HG03469 (cell line): Measurements from ENCODE around the gene SLC35E4.

Experiments used
- ATAC-seq: cut with Tn5 transposase; IDR thresholded peaks from one replicate; pipeline ENCODE4 v1.9.1; 2021; ENCODE audit warnings: mild to moderate bottlenecking, moderate library complexity, moderate number of reproducible peaks; ENCODE audit not compliant: unreplicated experiment

Gene SLC35E4

DNA sequence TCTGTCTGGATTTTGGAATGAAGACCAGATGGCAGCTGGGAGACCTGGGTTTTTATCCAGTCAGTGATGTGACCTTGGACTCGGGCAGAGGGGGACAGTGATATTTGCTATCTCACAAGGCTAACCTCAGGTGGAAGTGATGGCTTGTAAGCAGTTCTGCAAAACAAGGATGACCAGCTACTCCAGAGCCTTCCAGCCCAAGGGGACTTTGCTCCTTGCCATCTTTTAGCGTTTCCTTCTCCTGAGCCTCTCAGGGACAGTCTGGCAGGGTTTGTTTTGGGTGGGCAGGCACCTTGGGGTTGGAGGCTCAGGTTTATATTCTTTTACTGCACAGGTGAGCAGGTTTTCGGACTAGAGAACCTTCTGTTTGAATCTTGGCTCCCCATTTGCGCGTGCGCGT, 49.6 kb downstream of the SLC35E4 start:
- ATAC-seq = no peak

DNA sequence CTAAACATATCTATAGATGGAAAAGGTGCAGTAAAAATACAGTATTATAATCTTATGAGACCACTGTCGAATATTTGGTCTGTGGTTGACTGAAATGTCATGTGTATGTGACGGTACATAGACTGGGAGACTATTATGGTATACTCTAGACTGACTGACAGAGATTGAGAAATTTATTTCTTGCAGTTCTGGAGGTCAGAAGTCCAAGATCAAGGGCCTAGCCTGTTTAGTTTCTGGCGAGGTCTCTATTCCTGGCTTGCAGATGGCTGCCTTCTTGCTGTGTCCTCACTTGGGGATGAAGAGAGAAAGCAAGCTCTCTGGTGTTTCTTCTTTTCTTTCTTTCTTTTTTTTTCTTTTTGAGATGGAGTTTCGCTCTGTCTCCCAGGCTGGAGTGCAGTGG, 51.8 kb downstream of the SLC35E4 start:
- ATAC-seq = no peak

DNA sequence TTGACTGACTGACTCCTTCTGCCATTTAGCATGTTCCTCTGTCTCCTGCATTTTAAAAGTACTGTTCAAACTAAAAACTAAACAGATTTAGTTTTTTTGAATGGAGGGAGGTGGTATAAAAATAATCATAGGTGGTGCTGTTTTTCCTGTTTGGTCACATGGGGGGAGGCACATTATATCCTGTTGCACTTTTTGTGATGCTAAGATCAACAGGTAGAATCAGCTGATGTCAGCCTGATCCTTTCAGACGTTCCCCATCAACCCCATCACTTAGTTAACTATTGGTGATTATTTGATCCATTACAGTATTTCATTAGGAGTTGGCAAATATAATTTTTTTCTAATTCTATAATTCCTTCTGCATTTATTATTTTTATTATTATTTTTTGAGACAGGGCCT, 54.0 kb downstream of the SLC35E4 start:
- ATAC-seq = no peak

- no peak for ATAC-seq
Observed at GRCh38 chr22:30691204-30691603, 55.6 kb downstream of the SLC35E4 start.

- ATAC-seq = no peak
Observed at GRCh38 chr22:30694171-30694639, 58.6 kb downstream of the SLC35E4 start.

- ATAC-seq = no peak
Observed at GRCh38 chr22:30694640-30695350, 59.2 kb downstream of the SLC35E4 start, which contains the start of gene OSBP2. OSBP2 (plus strand) TSS chr22:30694874; CDS start chr22:30694910, 36 bp downstream.

- ATAC-seq = no peak
Observed at GRCh38 chr22:30695351-30695851, 59.8 kb downstream of the SLC35E4 start.

GRCh38 chr22:30695871-30696655, 60.5 kb downstream of the SLC35E4 start:
- ATAC-seq = no peak
